Measurements from ENCODE around the gene EEF1AKMT1.
"Not testable (repeated sequence)": the region's sequence is repeated elsewhere in the genome, so short reads cannot be mapped to it uniquely, and the experiment has no call there.

EEF1AKMT1 gene

GRCh38 chr13:20775961-20776360 lies 2.2 kb upstream of the EEF1AKMT1 start:
- DNase-seq, result no peak

DNA sequence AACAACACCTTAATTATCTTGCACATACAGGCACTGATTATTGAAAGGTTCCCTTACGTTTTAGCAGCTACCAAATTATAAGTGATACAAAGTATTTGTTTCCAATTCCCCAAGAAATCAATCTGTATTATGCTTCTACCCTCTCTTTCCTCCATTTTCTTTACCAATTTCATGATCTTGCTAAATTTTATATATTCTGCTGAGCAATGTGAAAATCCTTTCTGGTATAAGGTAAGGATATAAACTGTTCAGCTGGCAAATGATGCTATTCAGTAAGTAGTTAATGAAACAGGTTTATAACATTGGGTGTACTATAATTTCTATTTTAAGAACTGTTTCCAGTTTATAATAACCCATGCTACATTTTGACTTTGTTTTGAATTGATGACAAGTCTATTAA lies 985 bp upstream of the EEF1AKMT1 start:
- no peak for DNase-seq

- DNase-seq, result no peak
Measured at GRCh38 chr13:20772401-20773131, 1.2 kb downstream of the EEF1AKMT1 start.

DNA sequence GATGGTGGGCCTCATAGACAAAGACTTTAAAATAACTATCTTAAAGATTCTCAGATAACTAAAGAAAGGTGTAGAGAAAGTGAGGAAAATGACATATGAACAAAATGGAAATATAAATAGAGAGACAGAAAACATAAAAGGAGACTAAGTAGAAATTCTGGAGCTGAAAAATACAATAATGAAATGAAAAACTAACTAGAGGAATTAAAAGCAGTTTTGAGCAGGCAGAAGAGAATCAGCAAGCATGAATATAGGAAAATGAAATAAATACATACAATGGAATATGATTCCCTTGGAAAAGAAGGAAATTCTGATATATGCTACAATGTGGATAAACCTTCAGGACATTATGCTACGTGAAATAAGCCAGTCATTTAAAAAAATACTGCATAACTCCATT lies 3.9 kb downstream of the EEF1AKMT1 start:
- no peak for DNase-seq

GRCh38 chr13:20769091-20769490 lies 4.7 kb downstream of the EEF1AKMT1 start:
- DNase-seq, result no peak

DNA sequence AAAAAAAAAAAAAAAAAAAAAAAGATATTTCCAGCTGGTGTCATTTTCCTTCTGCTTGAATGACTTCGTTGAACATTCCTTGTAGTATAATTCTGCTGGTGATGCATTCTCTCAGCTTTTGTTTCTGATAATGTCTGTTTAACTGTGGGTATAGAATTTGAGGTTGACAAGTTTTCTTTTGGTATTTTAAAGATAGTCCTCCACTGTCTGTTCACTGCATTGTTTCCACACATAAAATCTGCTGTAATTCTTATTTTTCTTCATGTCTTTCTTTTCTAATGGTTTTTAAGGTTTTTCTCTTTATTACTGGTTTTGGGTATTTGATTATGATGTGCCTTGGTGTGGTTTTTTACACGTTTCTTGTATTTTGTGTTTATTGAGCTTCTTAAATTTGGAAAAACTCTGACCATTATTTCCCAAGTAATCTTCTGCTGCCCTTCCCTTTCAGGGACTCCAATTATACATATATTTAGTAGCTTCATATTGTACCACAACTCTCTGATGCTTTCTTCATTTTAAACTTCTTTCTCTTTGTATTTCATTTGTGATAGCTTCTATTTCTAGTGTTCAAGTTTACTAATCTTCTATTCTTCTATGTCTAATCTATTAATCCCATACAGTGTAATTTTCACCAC lies 6.3 kb downstream of the EEF1AKMT1 start:
- no peak for DNase-seq

DNA sequence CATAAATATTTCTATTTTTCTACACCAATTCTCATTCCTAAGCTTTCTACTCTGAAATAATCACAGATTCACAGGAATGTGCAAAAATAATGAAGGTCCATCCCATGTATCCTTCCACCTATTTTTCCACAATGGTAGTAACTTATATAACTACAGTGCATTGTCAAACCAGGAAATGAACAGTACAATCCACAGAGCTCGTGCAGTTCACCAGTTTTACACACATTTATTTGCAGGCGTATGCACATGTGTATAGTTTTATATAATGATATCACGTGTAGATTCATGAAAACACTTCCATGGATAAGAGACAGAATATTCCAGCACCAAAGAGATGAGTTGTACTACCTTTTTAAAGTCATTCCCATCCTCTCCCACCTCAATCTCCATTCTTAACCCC lies 12.9 kb downstream of the EEF1AKMT1 start:
- no peak for DNase-seq

DNA sequence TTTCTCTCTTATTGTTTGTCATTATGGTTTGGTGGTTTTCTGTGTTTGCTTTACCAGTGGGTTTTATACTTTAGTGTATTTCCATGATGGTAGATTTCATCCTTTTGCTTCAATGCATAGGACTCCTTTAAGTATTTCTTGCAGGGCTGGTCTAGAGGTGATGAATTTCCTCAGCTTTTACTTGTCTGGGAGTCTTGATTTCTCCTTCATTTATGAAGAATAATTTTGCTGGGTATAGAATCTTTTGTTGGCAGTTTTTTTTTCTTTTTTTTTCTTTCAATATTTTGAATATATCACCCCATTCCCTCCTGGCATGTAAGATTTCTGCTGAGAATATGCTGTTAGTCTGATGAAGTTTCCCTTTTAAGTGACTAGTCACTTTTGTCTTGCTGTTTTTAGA lies 19.8 kb downstream of the EEF1AKMT1 start:
- no peak for DNase-seq

DNA sequence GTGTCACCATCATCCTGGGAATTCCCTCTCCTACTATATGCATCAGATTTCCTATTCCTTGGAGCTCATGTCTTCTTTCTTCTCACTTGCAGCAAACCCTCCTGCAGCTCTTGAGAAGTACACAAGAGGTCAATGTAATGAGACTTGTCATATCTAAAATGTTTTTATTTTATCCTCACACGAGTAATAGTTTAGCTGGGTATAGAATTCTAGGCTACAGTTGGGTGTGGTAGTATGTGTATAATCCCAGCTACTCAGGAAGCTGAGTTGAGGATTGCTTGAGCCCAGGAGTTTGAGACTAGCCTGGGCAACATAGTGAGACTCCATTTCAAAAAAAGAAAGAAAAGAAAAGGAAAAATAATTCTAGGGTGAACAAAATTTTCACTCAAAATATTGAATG lies 24.4 kb downstream of the EEF1AKMT1 start:
- DNase-seq, result no peak

DNA sequence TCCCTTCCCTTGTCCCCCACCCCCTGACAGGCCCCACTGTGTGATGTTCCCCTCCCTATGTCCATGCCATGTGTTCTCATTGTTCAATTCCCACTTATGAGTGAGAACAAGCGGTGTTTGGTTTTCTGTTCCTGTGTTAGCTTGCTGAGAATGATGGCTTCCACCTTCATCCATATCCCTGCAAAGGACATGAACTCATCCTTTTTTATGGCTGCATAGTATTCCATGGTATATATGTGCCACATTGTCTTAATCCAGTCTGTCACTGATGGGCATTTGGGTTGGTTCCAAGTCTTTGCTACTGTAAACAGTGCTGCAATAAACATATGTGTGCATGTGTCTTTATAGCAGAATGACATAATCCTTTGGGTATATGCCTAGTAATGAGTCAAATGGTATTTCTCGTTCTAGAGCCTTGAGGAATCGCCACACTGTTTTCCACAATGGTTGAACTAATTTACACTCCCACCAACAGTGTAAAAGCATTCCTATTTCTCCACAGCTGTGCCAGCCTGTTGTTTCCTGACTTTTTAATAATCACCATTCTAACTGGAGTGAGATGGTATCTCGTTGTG lies 29.8 kb downstream of the EEF1AKMT1 start:
- not testable (repeated sequence) for DNase-seq

DNA sequence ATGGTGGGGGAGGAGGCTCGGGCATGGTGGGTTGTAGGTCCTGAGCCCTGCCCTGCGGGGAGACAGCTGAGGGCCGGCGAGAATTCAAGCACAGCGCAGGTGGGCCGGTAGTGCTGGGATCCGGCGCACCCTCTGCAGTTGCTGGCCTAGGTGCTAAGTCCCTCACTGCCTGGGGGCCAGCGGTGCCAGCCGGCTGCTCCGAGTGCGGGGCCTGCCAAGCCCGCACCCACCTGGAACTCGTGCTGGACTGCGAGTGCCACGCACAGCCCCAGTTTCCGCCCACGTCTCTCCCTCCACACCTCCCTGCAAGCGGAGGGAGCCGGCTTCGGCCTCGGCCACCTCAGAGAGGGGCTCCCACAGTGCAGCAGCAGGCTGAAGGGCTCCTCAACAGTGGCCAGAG lies 33.7 kb downstream of the EEF1AKMT1 start:
- DNase-seq, result no peak

DNA sequence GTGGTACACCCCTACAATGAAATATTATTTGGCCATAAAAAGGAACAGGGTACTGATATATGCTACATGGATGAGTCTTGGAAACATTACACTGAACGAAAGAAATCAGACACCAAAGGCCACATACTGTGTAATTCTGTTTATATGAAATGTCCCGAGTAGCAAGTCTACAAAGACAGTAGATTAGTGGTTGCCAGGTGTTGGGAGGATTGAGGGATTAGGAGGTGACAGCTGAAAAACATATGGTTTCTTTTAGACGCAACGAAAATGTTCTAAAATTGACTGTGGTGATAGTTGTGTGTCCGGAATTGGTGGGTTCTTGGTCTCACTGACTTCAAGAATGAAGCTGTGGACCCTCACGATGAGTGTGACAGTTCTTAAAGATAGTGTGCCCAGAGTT lies 35.1 kb downstream of the EEF1AKMT1 start:
- DNase-seq, result no peak

- DNase-seq, result no peak
Measured at GRCh38 chr13:20729633-20730585, 43.9 kb downstream of the EEF1AKMT1 start.

DNA sequence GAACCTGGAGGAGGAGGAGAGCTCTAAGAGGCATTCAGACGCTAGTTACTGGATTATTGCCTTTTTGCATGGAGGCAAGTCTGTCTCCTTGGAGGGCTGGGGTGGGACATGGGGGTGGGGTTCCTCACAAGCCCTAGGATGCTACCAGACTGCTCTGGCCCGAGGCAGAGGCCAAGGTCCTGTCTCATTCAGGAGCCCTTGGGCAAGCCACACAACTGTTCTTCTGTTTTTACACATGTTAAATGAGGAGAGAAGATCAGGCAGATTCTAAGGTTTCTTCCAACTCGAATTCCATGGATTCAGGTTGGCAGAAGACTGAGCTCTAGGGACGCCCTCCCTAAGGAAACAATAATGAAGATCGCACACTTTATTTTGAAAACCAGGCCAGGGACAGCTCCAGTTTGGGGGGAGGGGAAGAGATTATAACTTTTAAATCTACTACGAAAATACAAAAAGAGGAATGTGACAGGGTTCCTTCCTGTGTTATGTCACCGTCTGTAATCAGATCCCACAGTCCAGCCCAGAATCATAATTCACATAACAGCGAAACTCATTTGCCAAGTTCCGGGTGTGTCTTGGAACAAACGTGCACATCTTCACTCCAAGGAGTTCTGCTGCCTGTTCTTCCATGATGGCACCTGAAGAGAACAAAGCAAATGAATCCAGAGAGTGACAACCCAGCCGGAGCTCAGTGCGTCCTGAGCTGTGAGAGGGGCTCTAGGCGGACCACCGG lies 45.0 kb downstream of the EEF1AKMT1 start:
- no peak for DNase-seq

GRCh38 chr13:20727856-20728255 lies 45.9 kb downstream of the EEF1AKMT1 start:
- no peak for DNase-seq

GRCh38 chr13:20721454-20722357 lies 52.1 kb downstream of the EEF1AKMT1 start:
- DNase-seq, result no peak

- DNase-seq, result no peak
Measured at GRCh38 chr13:20721058-20721453, 52.7 kb downstream of the EEF1AKMT1 start.

- no peak for DNase-seq
Measured at GRCh38 chr13:20720499-20720898, 53.3 kb downstream of the EEF1AKMT1 start.

DNA sequence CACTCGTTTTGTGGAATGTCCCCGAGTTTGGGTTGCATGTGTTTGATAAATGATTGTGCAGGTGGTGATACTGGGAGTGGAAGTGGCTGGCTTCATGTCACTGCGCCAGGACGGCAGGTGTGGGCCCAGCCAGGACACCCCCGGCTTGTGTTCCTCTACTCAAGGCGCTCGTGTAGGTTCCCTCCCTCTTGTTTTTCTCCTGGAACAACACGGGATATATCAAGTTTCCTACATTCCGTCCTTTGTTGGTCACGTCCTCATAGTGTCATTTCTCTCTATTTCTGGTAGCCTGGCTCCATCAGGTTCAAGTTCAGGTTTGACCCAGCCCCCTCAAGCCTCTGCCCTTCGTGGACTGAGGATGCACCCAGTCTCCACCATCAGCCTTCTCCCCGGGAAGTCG lies 54.0 kb downstream of the EEF1AKMT1 start:
- no peak for DNase-seq

DNA sequence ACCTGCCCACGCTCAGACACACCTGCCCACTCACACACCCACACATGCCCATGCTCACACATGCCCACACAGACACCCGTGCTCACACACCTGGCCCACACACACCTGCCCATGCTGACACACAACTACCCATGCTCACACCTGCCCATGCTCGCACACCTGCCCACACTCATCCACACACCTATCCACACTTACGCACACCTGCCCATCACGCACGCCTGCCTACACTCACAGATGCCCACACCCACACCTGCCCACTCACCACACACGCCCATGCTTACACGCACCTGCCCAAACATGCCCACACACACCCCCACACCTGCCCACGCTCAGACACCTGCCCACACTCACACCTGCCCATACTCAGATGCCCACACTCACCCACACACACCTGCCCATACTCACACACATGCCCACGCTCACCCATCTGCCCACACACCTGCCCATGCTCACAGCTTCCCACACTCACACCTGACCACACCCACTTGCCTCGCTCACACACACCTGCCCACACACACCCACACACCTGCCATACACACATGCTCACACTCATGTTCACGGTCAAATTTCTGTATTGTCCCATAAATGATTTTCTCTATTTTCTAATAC lies 54.7 kb downstream of the EEF1AKMT1 start:
- no peak for DNase-seq
